IMR-90 (cell line): ENCODE data around the gene AKAP7. TPM values are rescaled to one million over a fixed set of nuclear protein-coding genes. Genes with fewer than 3 reads are reported as not detected.

Experiments used
- ATAC-seq: fragments of 200-7000 bp; cut with Tn5 transposase; 2 replicates; pipeline ENCODE4 v1.9.1; 2020; ENCODE audit warnings: low read depth, mild to moderate bottlenecking, moderate library complexity
- BruUV-seq: library from RNA; stranded (reverse); fragments of 400-500 nt; replicated peaks from 2 replicates; lab custom pipeline; 2021; lab: Mats Ljungman, UMichigan
- CTCF ChIA-PET: fragments of 300-600 bp; formaldehyde crosslinking; extraction: SDS; loops from one replicate; lab custom pipeline; 2021; ENCODE audit warnings: antibody characterized with exemption; lab: Yijun Ruan, JAX
- POLR2A ChIA-PET: fragments of 300-600 bp; sonication (Branson Sonifier 250); formaldehyde crosslinking; loops from one replicate; lab custom pipeline; 2022; ENCODE audit warnings: antibody characterized with exemption; ENCODE audit not compliant: unreplicated experiment; lab: Charles Lee
- DNase-seq: peaks from one replicate; pipeline ENCODE4 v3.0.0; 2013
- H2AFZ ChIP-seq: replicated peaks from 2 replicates; pipeline ENCODE3; 2013; ENCODE audit warnings: low read length, mild to moderate bottlenecking; ENCODE audit not compliant: poor library complexity
- H2AK5ac ChIP-seq: 2 replicates; pipeline ENCODE4 v1.6.1; 2013; ENCODE audit warnings: low read depth, low read length, inconsistent platforms
- H2AK9ac ChIP-seq: replicated peaks from 2 replicates; pipeline ENCODE3; 2013; ENCODE audit warnings: mild to moderate bottlenecking, low read depth, low read length, moderate library complexity; ENCODE audit not compliant: poor library complexity
- H2BK120ac ChIP-seq: 2 replicates; pipeline ENCODE4 v1.6.1; 2013; ENCODE audit warnings: low read depth, low read length, inconsistent platforms
- H2BK15ac ChIP-seq: 3 replicates; pipeline ENCODE4 v1.6.1; 2013; ENCODE audit warnings: low read depth, low read length, inconsistent platforms
- H2BK20ac ChIP-seq: 2 replicates; pipeline ENCODE4 v1.6.1; 2013; ENCODE audit warnings: low read depth, mild to moderate bottlenecking, inconsistent platforms, low read length, moderate library complexity
- H2BK5ac ChIP-seq: 2 replicates; pipeline ENCODE4 v1.6.1; 2013; ENCODE audit warnings: mild to moderate bottlenecking, low read depth, low read length, inconsistent platforms; ENCODE audit not compliant: poor library complexity, severe bottlenecking
- H3K14ac ChIP-seq: replicated peaks from 2 replicates; pipeline ENCODE4 v1.6.1; 2013; ENCODE audit warnings: low read depth, low read length, inconsistent platforms
- H3K18ac ChIP-seq: 2 replicates; pipeline ENCODE4 v1.6.1; 2013; ENCODE audit warnings: low read depth, low read length, control low read depth
- H3K23ac ChIP-seq: 2 replicates; pipeline ENCODE4 v1.6.1; 2013; ENCODE audit warnings: low read depth, low read length, inconsistent platforms
- H3K27ac ChIP-seq: 2 replicates; pipeline ENCODE4 v1.5.1; 2013; ENCODE audit warnings: mild to moderate bottlenecking, control low read depth, low read length; ENCODE audit not compliant: insufficient read depth
- H3K27me3 ChIP-seq: 2 replicates; pipeline ENCODE4 v1.6.1; 2013; ENCODE audit warnings: low read length; ENCODE audit not compliant: control insufficient read depth, insufficient read depth
- H3K36me3 ChIP-seq: 2 replicates; pipeline ENCODE4 v1.6.1; 2013; ENCODE audit warnings: low read length, mixed read lengths; ENCODE audit not compliant: control insufficient read depth, insufficient read depth
- H3K4ac ChIP-seq: 2 replicates; pipeline ENCODE4 v1.6.1; 2013; ENCODE audit warnings: low read depth, low read length, inconsistent platforms
- H3K4me1 ChIP-seq: 2 replicates; pipeline ENCODE4 v1.6.1; 2013; ENCODE audit warnings: low read length, mixed read lengths; ENCODE audit not compliant: control insufficient read depth, insufficient read depth
- H3K4me2 ChIP-seq: 2 replicates; pipeline ENCODE4 v1.6.1; 2013; ENCODE audit warnings: low read depth, mild to moderate bottlenecking, control low read depth, low read length, moderate library complexity
- H3K4me3 ChIP-seq: 2 replicates; pipeline ENCODE4 v1.5.1; 2013; ENCODE audit warnings: low read depth, mild to moderate bottlenecking, control low read depth, low read length, moderate library complexity; ENCODE audit not compliant: insufficient read depth
- H3K56ac ChIP-seq: 2 replicates; pipeline ENCODE4 v1.6.1; 2013; ENCODE audit warnings: low read length, inconsistent platforms; ENCODE audit not compliant: insufficient read depth; ENCODE audit errors: extremely low read depth
- H3K79me1 ChIP-seq, 2 experiments: 2 replicates each; pipeline ENCODE4 v1.6.1; 2013; ENCODE audit warnings: low read length in 2 of 2, inconsistent platforms in 1 of 2, low read depth in 1 of 2
- H3K9ac ChIP-seq: 2 replicates; pipeline ENCODE4 v1.6.1; 2013; ENCODE audit warnings: low read depth, low read length, control low read depth
- H3K9me1 ChIP-seq: 2 replicates; pipeline ENCODE4 v1.6.1; 2013; ENCODE audit warnings: low read length, inconsistent platforms; ENCODE audit not compliant: insufficient read depth
- H3K9me3 ChIP-seq: 2 replicates; pipeline ENCODE4 v1.6.1; 2013; ENCODE audit warnings: low read length; ENCODE audit not compliant: control insufficient read depth, insufficient read depth
- H4K20me1 ChIP-seq: 2 replicates; pipeline ENCODE4 v1.6.1; 2013; ENCODE audit warnings: low read length, inconsistent platforms; ENCODE audit not compliant: insufficient read depth
- H4K5ac ChIP-seq: 2 replicates; pipeline ENCODE4 v1.6.1; 2013; ENCODE audit warnings: mild to moderate bottlenecking, low read depth, low read length, control low read depth
- H4K8ac ChIP-seq, 2 experiments: 2 replicates each; pipeline ENCODE4 v1.6.1; 2013; ENCODE audit warnings: low read depth in 2 of 2, low read length in 2 of 2, control low read depth in 1 of 2, inconsistent platforms in 1 of 2
- H4K91ac ChIP-seq: 2 replicates; pipeline ENCODE4 v1.6.1; 2013; ENCODE audit warnings: low read depth, low read length, inconsistent platforms; ENCODE audit not compliant: insufficient read depth
- CEBPB ChIP-seq: IDR thresholded peaks from 2 replicates; pipeline ENCODE4 v1.6.1; 2012; ENCODE audit warnings: low read depth, low read length, improper control_type of control experiment
- ELK1 ChIP-seq: fragments of 150-350 bp; IDR thresholded peaks from 2 replicates; pipeline ENCODE4 v1.6.1; 2016; ENCODE audit warnings: low read depth, mild to moderate bottlenecking, low read length, moderate library complexity, borderline replicate concordance
- NFE2L2 ChIP-seq: fragments of 150-350 bp; IDR thresholded peaks from 2 replicates; pipeline ENCODE4 v1.6.1; 2016; ENCODE audit warnings: low read depth, mild to moderate bottlenecking, low read length
- POLR2A ChIP-seq: IDR thresholded peaks from 2 replicates; pipeline ENCODE4 v1.6.1; 2012; ENCODE audit warnings: mild to moderate bottlenecking, low read depth, low read length
- RFX5 ChIP-seq: IDR thresholded peaks from 2 replicates; pipeline ENCODE4 v1.8.0; 2012; ENCODE audit warnings: low read depth, mild to moderate bottlenecking, low read length, moderate library complexity
- SMC3 ChIP-seq: fragments of 150-350 bp; IDR thresholded peaks from 2 replicates; pipeline ENCODE4 v1.6.1; 2016; ENCODE audit warnings: low read depth, mild to moderate bottlenecking, antibody characterized with exemption, low read length, moderate library complexity
- WGBS, 2 experiments: methylation state at CpG; one replicate each; pipeline versions ENCODE4 v1.1.5 to v1.1.7; 2013; ENCODE audit warnings: missing lambda C conversion rate in 2 of 2; ENCODE audit not compliant: insufficient read length in 1 of 2; ENCODE audit errors: extremely low coverage in 2 of 2; 5-methylcytosine and 5-hydroxymethylcytosine counted together
- dilution Hi-C: fragments of 300-500 bp; cut with HindIII; formaldehyde crosslinking; loops from one replicate; pipeline ENCODE4 v1.14.3; 2018; ENCODE audit warnings: low sequenced_read_pairs; ENCODE audit not compliant: unreplicated experiment
- in situ Hi-C: fragments of 300-500 bp; cut with MboI; formaldehyde crosslinking; loops from 3 replicates; pipeline ENCODE4 v1.14.3; 2019; ENCODE audit warnings: low sequenced_read_pairs, inconsistent platforms, mixed read lengths
- intact Hi-C: fragments of 100-400 bp; cut with micrococcal nuclease; formaldehyde crosslinking; loops from 2 replicates; pipeline ENCODE4 v1.10.0; 2022
- polyA plus RNA-seq, 3 experiments: library from polyadenylated mRNA; depleted of rRNA; stranded (reverse); fragments of >200 nt; gene quantifications; 2 replicates each; pipeline ENCODE4 v1.2.3, GENCODE V29; 2012; ENCODE audit warnings: low replicate concordance in 1 of 3
- total RNA-seq: library from RNA; depleted of rRNA; stranded (reverse); fragments of >200 nt; gene quantifications from 2 replicates; pipeline ENCODE4 v1.2.3, GENCODE V29; 2012

The AKAP7 gene
- total and polyA plus RNA-seq, 2 of the 4 experiments (the other 2 are of a cell fraction) = 0.54 to 1.1 TPM

GRCh38 chr6:131250936-131251335 is 115.7 kb downstream of the AKAP7 start:
- ChIA-PET POLR2A (no interaction called here), CTCF (interaction anchor here (1.2 kb wide), 1 partner anchor 20 kb away, joined by 3 read pairs; no protein-coding TSS in a partner anchor)
- Histone ChIP-seq H2AFZ (no peak overlapping the region), H2BK20ac (no peak overlapping the region), H3K27ac (no peak overlapping the region), H2AK5ac (no peak overlapping the region), H2BK120ac (no peak overlapping the region), H3K18ac (no peak overlapping the region), H3K27me3 (no peaks in the 10 kb centered on the region), H4K8ac (no peak overlapping the region), H4K5ac (no peak overlapping the region), H3K56ac (no peak overlapping the region), H3K79me1 (no peaks in the 10 kb centered on the region), H3K4me3 (no peak overlapping the region), H3K9ac (no peak overlapping the region), H3K14ac (no peak overlapping the region), H3K4me1 (no peaks in the 10 kb centered on the region), H4K20me1 (no peaks in the 10 kb centered on the region), H2AK9ac (no peak overlapping the region), H3K9me1 (no peaks in the 10 kb centered on the region), H3K23ac (no peak overlapping the region), H3K4ac (no peak overlapping the region), H2BK15ac (no peak overlapping the region), H3K4me2 (no peak overlapping the region), H2BK5ac (no peak overlapping the region), H4K91ac (no peak overlapping the region), H3K36me3 (no peaks in the 10 kb centered on the region), H3K9me3 (no peaks in the 10 kb centered on the region)
- ATAC-seq = no peak
- in situ Hi-C loops (no loop called here), intact Hi-C loops (loop anchor here (10.0 kb wide), 1 partner anchor 366 kb away; no protein-coding TSS in a partner anchor), dilution Hi-C loops (no loop called here)
- WGBS, 2 experiments = no CpG with 5 or more reads among the region's 3 CpGs
- no TSS peak for BruUV-seq
- no peak for DNase-seq
- no peak for TF ChIP-seq ELK1
- TF ChIP-seq NFE2L2 = no peak
- TF ChIP-seq POLR2A = no peak
- TF ChIP-seq RFX5 = no peak
- TF ChIP-seq CEBPB = no peak
- no peak for TF ChIP-seq SMC3
